SU-DHL-6 (cell line): ENCODE results near the gene SLC25A3.

Experiments
- H2AFZ ChIP-seq: fragments of 200-600 bp; sonication (generic); 2 replicates; pipeline ENCODE4 v1.6.1; 2014; ENCODE audit warnings: low read depth, mild to moderate bottlenecking, moderate library complexity, mixed read lengths, antibody characterized with exemption, low read length; ENCODE audit not compliant: severe bottlenecking
- H3F3A ChIP-seq: fragments of 200-600 bp; shearing (Covaris generic); 2 replicates; pipeline ENCODE4 v1.6.0; 2016; ENCODE audit warnings: antibody characterized with exemption, mild to moderate bottlenecking; ENCODE audit not compliant: insufficient read depth
- H3K27ac ChIP-seq: fragments of 200-600 bp; sonication (generic); 2 replicates; pipeline ENCODE4 v1.5.1; 2016; ENCODE audit warnings: low read depth, mild to moderate bottlenecking, low read length, moderate library complexity, mixed read lengths
- H3K27me3 ChIP-seq: fragments of 200-600 bp; sonication (generic), shearing (Covaris generic); 2 replicates; pipeline ENCODE4 v1.6.0; 2014; ENCODE audit warnings: mild to moderate bottlenecking, low read length
- H3K36me3 ChIP-seq: fragments of 200-600 bp; sonication (generic); 2 replicates; pipeline ENCODE4 v1.6.1; 2014; ENCODE audit warnings: mild to moderate bottlenecking, low read length, mixed read lengths
- H3K4me2 ChIP-seq: fragments of 300-600, 200-600 bp; shearing (Covaris generic), sonication (generic); 2 replicates; pipeline ENCODE4 v1.6.0; 2014; ENCODE audit warnings: low read length, low read depth, mild to moderate bottlenecking; ENCODE audit not compliant: poor library complexity, severe bottlenecking
- H3K4me3 ChIP-seq: fragments of 200-600 bp; sonication (generic); 2 replicates; pipeline ENCODE4 v1.5.1; 2014; ENCODE audit warnings: antibody characterized with exemption, low read length, mild to moderate bottlenecking, mixed read lengths; ENCODE audit not compliant: insufficient read depth, poor library complexity, severe bottlenecking
- H3K79me2 ChIP-seq: fragments of 200-600 bp; sonication (generic); 2 replicates; pipeline ENCODE4 v1.6.1; 2014; ENCODE audit warnings: mild to moderate bottlenecking, low read length, moderate library complexity; ENCODE audit not compliant: insufficient read depth
- H3K9ac ChIP-seq: fragments of 200-600 bp; sonication (generic); 2 replicates; pipeline ENCODE4 v1.7.0; 2014; ENCODE audit warnings: mild to moderate bottlenecking, low read length
- H3K9me2 ChIP-seq: fragments of 200-600 bp; sonication (generic); replicated peaks from 2 replicates; pipeline ENCODE4 v1.6.1; 2014; ENCODE audit warnings: low read length; ENCODE audit not compliant: insufficient read depth
- H3K9me3 ChIP-seq: fragments of 200-600 bp; sonication (generic); 2 replicates; pipeline ENCODE4 v1.6.1; 2014; ENCODE audit warnings: low read length, mixed read lengths; ENCODE audit not compliant: insufficient read depth
- H4K20me1 ChIP-seq: fragments of 200-600 bp; sonication (generic); 2 replicates; pipeline ENCODE4 v1.6.1; 2014; ENCODE audit warnings: low read depth, mild to moderate bottlenecking, antibody characterized with exemption, low read length, moderate library complexity, mixed read lengths
- EZH2phosphoT487 ChIP-seq: fragments of 200-600 bp; sonication (generic), shearing (Covaris generic); conservative IDR thresholded peaks from 2 replicates; pipeline ENCODE4 v1.6.1; 2018; ENCODE audit warnings: mild to moderate bottlenecking, antibody characterized with exemption, low read length, moderate library complexity, mixed read lengths
- TF ChIP-seq, protein P1 (sequence below): fragments of 200-600 bp; sonication (generic); IDR thresholded peaks from one replicate; pipeline ENCODE4 v1.5.1; 2017; ENCODE audit warnings: antibody characterized with exemption, mild to moderate bottlenecking, low read length, moderate library complexity; ENCODE audit not compliant: insufficient read depth, poor library complexity, severe bottlenecking

Gene SLC25A3

DNA sequence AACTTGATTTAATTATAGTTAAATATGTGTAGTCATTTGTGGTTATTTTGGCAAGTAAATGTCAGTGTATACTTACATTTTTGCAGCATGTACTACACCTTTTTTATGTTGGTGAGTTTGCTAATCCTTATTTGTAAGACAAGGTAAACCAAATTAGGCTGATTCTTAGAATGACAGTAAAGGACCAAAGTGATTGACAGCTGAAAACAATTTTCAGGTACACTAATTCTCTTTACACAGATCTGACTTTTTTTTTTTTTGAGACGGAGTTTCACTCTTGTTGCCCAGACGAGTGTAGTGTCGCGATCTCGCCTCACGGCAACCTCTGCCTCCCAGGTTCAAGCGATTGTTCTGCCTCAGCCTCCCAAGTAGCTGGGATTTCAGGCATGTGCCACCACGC, 8.4 kb downstream of the SLC25A3 start:
- H3K79me2 ChIP-seq = peaks cover 15% of the 10 kb centered on the region
- TF ChIP-seq, protein P1, sequence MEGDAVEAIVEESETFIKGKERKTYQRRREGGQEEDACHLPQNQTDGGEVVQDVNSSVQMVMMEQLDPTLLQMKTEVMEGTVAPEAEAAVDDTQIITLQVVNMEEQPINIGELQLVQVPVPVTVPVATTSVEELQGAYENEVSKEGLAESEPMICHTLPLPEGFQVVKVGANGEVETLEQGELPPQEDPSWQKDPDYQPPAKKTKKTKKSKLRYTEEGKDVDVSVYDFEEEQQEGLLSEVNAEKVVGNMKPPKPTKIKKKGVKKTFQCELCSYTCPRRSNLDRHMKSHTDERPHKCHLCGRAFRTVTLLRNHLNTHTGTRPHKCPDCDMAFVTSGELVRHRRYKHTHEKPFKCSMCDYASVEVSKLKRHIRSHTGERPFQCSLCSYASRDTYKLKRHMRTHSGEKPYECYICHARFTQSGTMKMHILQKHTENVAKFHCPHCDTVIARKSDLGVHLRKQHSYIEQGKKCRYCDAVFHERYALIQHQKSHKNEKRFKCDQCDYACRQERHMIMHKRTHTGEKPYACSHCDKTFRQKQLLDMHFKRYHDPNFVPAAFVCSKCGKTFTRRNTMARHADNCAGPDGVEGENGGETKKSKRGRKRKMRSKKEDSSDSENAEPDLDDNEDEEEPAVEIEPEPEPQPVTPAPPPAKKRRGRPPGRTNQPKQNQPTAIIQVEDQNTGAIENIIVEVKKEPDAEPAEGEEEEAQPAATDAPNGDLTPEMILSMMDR = no peak
- TF ChIP-seq EZH2phosphoT487 = no peak
- H3K36me3 ChIP-seq = peaks cover 51% of the 10 kb centered on the region
- H3K4me3 ChIP-seq = no peak overlapping the region
- no peak overlapping the region for H3K9ac ChIP-seq
- no peaks in the 10 kb centered on the region for H3K9me2 ChIP-seq
- no peak overlapping the region for H3K4me2 ChIP-seq
- peaks cover 7% of the 10 kb centered on the region; the same call in 1 of the 2 replicates for H4K20me1 ChIP-seq
- H3K9me3 ChIP-seq = no peaks in the 10 kb centered on the region
- no peak overlapping the region for H3K27ac ChIP-seq
- H3F3A ChIP-seq = peaks cover 62% of the 10 kb centered on the region
- no peaks in the 10 kb centered on the region for H3K27me3 ChIP-seq
- H2AFZ ChIP-seq = no peak overlapping the region

DNA sequence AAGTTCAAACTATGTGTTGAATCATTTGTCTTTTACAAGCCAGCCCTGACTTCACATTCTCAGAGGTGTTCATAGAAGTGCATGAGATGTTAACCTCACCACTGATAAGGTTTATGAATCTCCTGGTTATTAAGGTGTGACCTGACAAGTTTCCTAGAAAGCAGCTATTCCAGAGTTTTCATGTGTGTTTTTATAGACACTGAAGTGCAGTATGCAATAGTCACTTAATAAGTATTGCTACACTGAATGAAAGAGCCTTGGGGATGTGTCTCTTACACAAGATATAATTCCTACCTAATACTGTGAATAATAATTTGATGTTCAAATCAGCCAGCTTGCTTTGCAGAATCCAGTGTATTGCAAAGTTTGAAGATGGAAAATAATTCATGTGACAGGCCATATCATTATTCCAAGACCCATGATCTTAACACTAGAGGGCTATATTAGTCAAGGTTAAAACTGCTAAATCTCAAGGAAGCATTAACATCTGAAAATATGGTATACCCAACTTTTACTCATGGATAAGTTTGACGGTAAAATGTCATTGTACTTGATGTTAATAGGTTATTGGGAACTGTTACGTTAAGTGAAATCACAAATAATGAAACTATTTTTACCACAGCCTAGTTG, 13.0 kb downstream of the SLC25A3 start:
- Histone ChIP-seq H3K27ac (no peak overlapping the region), H3K9ac (no peak overlapping the region), H3K9me2 (no peaks in the 10 kb centered on the region), H3K4me3 (no peak overlapping the region), H3F3A (peaks cover 39% of the 10 kb centered on the region), H3K36me3 (peaks cover 18% of the 10 kb centered on the region), H4K20me1 (no peaks in the 10 kb centered on the region), H3K27me3 (no peaks in the 10 kb centered on the region), H3K9me3 (no peaks in the 10 kb centered on the region), H3K4me2 (no peak overlapping the region), H2AFZ (no peak overlapping the region), H3K79me2 (no peaks in the 10 kb centered on the region; the same call in 1 of the 2 replicates)
- no peak for TF ChIP-seq EZH2phosphoT487
- TF ChIP-seq, protein P1 = no peak

DNA sequence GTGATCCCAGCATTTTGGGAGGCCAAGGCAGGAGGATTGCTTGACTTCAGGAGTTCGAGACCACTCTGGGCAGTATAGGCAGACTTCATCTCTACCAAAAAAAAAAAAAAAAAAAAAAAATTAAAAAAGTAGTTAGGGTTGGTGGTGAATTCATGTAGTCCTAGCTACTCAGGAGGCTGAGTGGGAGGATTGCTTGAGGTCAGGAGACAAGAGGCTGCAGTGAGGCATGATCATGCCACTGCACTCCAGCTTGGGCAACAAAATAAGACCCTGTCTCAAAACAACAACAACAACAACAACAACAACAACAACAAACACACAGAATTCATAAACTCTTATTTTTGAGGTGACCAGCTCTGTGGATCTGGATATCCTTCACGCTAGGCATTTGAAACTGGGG, 17.1 kb downstream of the SLC25A3 start:
- H4K20me1 ChIP-seq = no peaks in the 10 kb centered on the region
- H3K27ac ChIP-seq = no peak overlapping the region
- no peak overlapping the region for H3K4me2 ChIP-seq
- no peaks in the 10 kb centered on the region for H3K36me3 ChIP-seq
- H3K9me3 ChIP-seq = no peaks in the 10 kb centered on the region
- H3K27me3 ChIP-seq = no peaks in the 10 kb centered on the region
- peaks cover 26% of the 10 kb centered on the region; the same call in 1 of the 2 replicates for H3F3A ChIP-seq
- TF ChIP-seq, protein P1 = no peak
- TF ChIP-seq EZH2phosphoT487 = no peak
- H3K9me2 ChIP-seq = no peaks in the 10 kb centered on the region
- no peaks in the 10 kb centered on the region for H3K79me2 ChIP-seq
- no peak overlapping the region for H2AFZ ChIP-seq
- no peak overlapping the region for H3K4me3 ChIP-seq
- H3K9ac ChIP-seq = no peak overlapping the region
